Astrocyte of the hippocampus (primary cell): ENCODE data around the gene CD101.
A peak's percentile ranks its signal among the peaks of the same experiment; 100 is the strongest.

Experiments used
- DNase-seq: peaks from one replicate; pipeline ENCODE4 v3.0.0; 2011; ENCODE audit warnings: low read depth, low spot score

CD101 gene

DNA sequence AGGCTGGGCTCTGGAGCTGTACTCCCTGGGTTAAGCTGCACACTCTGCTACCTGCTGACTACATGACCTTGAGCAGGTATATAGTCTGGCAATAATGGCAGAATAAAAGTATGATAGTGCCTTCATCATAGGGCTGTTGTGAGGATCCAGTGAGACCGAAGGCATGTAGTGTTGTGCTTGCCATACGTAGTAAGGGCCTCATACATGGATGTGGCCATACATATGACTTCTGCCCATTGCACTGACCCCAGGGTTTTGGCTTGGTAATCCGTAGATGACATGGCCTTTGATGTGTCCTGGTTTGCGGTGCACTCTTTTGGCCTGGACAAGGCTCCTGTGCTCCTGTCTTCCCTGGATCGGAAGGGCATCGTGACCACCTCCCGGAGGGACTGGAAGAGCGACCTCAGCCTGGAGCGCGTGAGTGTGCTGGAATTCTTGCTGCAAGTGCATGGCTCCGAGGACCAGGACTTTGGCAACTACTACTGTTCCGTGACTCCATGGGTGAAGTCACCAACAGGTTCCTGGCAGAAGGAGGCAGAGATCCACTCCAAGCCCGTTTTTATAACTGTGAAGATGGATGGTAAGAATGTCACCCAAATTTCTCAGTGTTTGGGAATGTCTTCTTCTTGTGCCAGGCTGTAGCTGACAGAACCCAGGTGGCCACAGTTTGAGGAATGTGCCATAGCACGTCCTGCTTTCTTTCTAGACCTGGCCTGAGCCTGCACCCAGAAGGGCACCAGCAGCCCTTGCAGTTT, 17.0 kb upstream of the CD101 start:
- no peak for DNase-seq

- no peak for DNase-seq
These were observed 14.9 kb upstream of the CD101 start for GRCh38 chr1:116986421-116987255.

DNA sequence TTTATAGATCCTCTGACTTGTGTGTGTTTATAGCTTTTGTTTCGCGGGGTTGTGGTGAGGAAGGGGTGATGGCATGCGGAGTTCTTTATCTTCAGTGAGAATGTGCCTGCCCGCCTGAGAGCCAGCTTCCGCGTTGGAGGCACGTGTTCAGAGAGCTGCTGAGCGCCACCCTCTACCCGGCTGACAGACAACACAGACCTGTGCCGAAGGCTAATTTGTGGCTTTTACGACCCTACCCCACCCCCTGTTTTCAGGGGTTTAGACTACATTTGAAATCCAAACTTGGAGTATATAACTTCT, 14.4 kb upstream of the CD101 start:
- DNase-seq = peak; percentile 44

DNA sequence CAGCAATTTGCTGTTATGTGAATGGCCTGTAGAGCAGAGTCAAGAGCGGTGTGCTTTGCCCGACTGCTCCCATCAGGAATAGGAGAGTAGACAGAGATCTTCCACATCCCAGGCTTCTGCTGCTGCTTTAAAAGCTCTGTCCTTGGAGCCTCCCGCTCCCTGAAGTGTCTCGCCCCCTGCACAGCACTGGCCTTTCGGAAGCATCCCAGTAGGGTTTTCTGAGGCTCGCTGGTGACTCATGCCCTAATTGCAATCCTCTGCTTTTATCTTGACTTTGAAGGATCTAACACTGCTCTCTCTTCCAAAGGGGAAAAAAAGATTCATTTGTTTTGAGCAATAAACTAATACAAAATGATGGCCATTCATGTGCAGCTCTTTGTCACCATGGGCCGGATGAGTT, 13.3 kb upstream of the CD101 start:
- peak; percentile 56 for DNase-seq

- peak; percentile 17 for DNase-seq
These were observed 12.7 kb upstream of the CD101 start for GRCh38 chr1:116988908-116989307.

GRCh38 chr1:116989835-116990234, 11.7 kb upstream of the CD101 start:
- no peak for DNase-seq

DNA sequence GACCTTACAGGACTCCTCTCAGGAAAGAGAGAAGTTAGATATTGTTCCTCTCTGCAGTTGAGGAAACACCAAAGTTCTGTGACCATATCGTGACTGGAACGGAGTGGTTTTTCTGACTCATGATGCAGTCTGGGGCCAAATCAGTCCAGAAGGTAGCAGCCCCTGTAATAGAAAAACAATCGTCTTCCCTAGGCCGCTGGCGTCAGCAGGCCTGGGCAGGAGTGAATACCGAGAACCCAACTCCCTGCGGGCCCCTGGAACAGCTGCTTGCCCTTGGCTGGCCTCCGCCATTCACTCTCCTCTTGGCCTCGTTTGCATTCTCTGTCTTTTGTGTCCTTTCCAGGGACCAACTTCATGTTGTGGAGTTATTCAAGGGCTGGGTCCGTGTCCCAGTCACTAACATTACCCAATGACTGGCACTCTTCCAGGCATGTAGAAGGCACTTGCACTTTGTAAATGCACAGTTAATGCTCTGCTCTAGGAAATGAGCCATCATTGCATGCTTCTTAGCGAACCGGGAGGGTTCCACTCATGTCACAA, 10.9 kb upstream of the CD101 start:
- DNase-seq = peak; percentile 90

- DNase-seq = no peak
These were observed 10.3 kb upstream of the CD101 start for GRCh38 chr1:116991171-116991845.

DNA sequence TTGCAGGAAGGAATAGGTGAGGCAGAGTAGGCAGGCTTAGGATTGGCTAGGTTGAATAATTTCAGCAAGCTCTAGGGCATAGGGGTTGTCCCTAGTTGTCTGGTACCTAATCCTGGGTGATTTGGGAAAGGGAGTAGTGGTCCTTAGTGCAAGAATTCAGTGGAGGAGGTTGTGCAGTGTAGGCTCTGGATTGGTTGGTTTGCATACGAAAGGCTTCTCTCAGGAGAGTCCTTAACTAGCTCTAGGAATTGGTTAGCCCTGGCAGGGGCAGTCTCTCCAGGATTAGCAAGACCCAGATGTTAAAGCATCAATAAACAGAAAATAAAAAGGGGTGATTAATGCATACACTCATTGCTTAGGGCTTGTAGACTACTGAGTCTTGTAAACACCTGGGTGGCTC, 9.6 kb upstream of the CD101 start:
- no peak for DNase-seq

- no peak for DNase-seq
These were observed 8.3 kb upstream of the CD101 start for GRCh38 chr1:116993286-116993685.

DNA sequence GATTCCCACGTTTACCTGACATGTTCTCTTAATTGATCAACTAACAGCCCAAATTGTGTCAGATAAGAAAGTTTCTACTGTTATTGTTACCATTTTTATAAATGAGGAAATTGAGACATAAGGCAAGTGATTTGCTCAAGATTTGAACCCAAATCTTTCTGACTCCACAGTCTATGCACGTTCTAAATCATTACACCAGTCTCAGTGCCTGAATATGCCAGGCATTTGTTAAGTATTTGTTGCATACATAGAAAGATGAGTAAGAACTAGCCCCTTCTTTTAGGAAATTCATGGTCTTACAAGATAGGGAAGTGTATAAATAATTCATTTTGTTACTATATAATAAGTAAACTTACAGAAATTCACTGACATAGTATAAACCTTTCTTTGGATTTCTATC, 7.1 kb upstream of the CD101 start:
- no peak for DNase-seq

- peak; percentile 41 for DNase-seq
These were observed 4.5 kb upstream of the CD101 start for GRCh38 chr1:116997066-116997465.

- DNase-seq = no peak
These were observed 3.9 kb upstream of the CD101 start for GRCh38 chr1:116997636-116998035.

GRCh38 chr1:116999596-116999995, 2.0 kb upstream of the CD101 start:
- no peak for DNase-seq

- no peak for DNase-seq
These were observed 1.4 kb upstream of the CD101 start for GRCh38 chr1:117000142-117000541.

GRCh38 chr1:117003223-117003875, 1.8 kb downstream of the CD101 start:
- DNase-seq = no peak

DNA sequence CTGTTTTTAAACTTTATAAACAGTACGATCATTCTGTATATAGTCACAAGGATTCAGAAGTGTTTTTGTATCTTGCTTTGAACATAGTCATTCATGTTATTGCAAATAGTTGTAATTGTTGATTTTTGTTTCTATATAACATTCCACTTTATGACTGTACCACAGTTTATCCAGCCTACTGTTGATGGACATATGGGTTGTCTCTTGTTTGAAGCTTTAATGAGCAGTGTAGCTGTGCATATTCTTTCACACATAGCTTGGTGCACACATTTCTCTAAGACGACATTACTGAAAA, 6.1 kb downstream of the CD101 start:
- DNase-seq = no peak

- no peak for DNase-seq
These were observed 7.1 kb downstream of the CD101 start for GRCh38 chr1:117008656-117009055.

- no peak for DNase-seq
These were observed 7.6 kb downstream of the CD101 start for GRCh38 chr1:117009132-117009531.

DNA sequence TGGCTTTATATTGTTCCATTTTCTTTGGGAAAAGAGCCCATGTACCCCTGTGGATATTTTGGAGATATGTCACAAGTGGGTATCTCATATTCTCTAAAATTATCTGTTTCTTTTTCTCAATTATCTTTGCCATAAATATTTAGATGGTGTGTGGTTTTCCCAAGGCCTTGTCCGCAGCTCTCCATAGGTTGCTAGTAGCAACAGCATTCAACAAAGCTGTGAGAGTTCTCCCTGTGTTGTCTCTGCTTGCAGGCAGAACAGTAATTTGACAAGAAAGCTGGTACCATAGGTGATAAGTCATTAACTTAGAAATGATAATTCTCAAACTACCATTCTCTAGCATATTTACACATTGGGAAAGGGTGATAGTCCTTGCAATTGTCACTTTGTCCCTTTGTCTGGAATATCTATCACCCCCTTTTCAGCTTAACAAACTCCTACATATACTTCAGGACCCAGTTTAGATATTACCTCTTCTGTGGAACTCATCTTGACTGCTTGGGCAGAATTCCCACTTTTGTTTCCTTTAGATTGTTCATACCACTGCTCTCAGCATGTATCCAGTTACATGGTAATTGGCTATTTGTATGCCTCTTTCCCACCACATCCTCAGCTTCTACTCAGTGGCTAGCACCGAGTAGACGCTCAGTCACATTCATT, 8.9 kb downstream of the CD101 start:
- no peak for DNase-seq

DNA sequence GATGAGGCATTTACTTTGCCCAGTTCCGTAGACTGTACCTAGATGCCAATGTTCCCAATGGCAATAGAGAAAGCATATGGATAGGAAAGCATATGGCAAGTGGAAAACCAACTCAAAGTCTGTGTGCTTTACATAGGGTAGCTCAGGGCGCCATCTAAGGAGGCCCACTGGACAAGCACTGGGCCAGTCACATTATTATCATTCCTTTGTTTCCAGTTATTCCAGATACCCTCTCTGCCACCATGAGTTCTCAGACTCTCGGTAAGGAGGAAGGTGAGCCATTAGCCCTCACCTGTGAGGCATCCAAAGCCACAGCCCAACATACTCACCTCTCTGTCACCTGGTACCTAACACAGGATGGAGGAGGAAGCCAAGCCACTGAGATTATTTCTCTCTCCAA, 9.8 kb downstream of the CD101 start:
- DNase-seq = no peak
